Tongue (tissue), 2 donors: ENCODE results near the gene PDK4. TPM values are rescaled to one million over a fixed set of nuclear protein-coding genes. Genes with fewer than 3 reads are reported as not detected.

Experiments
- DNase-seq: peaks from one replicate; pipeline ENCODE4 v3.0.0-alpha.2; 2015
- total RNA-seq: library from RNA; depleted of rRNA; stranded (reverse); fragments of >200 nt; gene quantifications from one replicate; pipeline ENCODE4 v1.2.3, GENCODE V29; 2014

Gene PDK4
- 48.6 TPM for total RNA-seq

DNA sequence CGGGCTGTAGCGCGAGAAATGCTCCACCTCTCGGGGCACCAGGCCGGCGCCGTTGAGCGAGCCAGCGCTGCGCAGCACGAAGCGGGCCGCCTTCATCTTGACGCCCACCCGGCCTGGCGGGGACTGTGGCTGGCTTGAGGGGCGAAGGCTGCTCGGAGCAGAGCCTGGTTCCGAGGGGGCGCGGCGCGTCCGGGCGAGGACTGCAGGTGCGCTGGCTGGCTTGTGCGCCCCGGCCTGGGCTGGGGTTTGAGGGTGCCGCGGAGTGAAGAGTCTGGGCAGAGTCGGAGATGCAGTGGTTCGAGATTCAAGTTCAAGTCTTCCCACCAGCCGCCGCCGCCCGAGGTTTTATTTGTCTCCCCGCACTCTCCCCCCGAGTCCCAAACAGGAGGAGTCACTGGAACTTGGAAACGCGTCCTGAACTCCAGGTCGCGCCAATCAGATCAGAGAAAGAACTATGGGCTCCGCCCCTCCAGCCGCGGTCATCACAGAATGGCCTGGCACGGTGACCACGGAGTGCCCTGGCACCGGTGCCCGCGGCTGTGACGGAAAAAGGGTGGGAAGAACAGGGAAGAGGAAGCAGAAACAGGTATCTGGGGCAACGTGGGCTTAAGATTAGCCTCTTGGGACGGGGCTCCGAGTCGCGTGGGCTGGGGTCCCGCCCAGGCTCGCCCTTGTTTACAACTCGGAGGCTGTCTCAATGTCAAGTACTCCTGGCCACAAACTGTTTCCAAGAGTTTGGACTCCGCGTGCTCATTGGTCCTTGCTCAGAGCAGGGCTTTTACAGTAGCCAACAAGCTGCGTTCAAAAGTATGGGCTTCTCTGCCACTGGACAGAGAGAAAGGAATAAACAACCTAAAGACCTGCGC is at the start of gene PDK4:
Gene PDK4, minus strand, starts transcription at position 319 of the 866 bp plus-strand sequence. Its CDS starts 223 bp downstream, at position 96.
- peak; percentile 90 for DNase-seq

DNA sequence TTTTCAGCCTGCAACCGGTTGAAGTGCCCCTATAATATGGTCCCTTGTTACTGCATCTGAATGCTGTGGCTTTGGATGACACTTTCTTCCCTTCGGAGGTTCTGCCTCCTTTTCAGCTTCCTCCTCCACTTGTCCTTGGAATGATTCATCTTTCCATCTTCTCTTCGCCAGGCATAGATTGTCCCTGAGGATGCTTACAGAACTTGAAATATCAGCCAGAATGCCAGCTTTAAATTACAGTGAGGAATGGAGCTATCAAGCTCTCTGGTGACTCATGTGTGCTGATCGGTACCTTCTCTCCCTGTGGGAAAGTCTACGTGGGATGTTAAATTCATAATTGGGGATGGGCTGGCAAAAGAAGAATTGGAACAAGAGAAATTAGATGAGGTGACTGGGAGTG is 45.9 kb upstream of the PDK4 start:
- DNase-seq = no peak

DNA sequence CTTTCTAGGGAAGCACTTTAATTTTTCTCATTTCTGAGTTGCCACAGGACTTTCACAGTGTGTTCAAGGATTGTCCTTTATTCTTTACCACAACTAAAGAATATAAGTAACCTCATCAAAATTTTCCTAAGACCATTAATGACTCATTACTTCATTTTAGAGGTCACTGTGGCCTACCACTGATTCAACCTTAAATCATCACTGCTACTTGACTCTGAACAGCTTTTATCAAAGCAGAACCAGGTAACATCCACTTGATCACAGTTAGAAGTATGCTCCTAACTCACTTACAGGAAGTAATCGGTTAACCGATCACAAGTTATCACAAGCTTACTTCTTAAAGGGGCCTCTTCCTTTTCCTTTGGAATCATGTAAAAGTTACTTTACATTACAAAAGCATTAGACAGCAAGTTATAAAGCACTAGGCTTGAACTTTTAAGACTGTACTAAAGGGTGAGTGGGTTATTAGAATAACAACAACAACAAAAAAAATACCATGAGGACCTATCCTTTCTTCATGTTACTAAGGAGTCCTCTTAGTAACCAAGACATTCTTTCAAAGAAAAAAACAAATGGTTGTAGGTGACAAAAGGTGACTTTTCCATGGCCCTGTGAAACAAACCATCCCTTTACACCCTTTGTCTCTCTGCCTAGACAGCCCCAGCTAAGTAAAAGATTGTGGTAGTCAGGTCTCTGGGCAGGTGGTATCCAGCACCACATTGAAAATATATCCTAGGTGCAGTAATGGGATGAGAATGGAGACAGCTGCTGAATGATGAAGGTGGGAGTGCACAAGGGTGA is 40.0 kb upstream of the PDK4 start:
- no peak for DNase-seq

- no peak for DNase-seq
Measured at GRCh38 chr7:95632609-95633008, 36.3 kb upstream of the PDK4 start.

GRCh38 chr7:95631527-95631926 is 35.2 kb upstream of the PDK4 start:
- DNase-seq = no peak

DNA sequence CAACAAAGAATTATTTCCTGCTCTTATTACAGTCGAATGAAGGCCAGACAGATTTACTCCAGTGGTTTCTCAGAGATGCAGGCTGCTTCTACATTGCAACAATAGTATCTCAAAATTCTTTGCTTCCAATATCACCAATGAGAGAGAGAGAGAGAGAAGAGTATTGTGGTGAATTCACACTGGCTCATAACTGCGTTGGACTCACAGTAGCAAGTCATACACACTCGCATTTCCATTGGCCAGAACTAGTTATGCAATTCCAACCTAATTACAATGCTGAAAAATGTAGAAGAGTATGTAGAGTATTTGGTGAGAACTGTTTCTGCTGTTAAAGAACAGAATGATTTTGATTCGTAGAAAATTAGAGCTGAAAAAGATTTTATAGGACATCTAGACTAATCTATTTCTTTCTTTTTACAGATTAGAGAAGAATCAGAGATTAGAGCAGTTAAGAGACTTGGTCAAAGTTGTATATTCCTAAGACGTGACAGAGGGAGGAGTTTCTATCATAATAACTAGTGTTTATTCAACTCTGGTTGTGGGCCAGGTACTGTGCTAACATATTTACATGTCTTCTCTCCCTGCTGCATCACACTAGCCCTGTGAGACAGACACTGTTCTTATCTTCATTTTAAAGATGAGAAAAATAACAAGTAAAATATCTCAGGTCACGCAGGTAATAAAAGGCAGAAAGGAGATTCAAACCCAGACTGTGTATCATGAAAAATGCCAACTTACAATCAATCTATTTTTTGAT is 34.6 kb upstream of the PDK4 start:
- DNase-seq = no peak

GRCh38 chr7:95628831-95629439 is 32.6 kb upstream of the PDK4 start:
- peak; percentile 8 for DNase-seq

GRCh38 chr7:95623788-95624187 is 27.5 kb upstream of the PDK4 start:
- DNase-seq = no peak

- DNase-seq = no peak
Measured at GRCh38 chr7:95622859-95623258, 26.5 kb upstream of the PDK4 start.

DNA sequence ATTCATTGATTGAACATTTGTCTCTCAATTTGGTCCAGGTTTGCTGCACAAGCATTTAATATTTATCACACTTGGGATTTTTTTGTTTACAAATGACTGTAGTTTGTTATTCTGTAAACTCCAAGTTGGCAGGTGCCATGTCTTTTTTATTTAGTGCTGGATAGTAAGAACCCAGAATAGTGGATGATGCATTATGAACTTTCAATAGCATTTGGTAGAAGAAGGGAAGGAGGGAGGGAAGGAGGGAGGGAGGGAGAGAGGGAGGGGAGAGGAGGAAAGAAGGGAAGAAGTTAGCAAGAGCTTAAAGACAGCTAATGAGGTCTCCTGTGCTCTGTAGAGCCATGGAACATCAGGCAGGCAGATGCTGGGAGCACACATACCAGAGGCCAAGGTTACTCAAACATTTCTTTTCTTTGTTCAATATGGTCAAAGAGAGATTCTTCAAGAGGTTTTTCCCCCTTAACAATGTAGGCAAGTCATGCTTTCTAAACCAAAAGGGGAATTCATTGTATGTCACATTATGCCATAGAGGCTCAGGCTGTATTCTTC is 25.8 kb upstream of the PDK4 start:
- no peak for DNase-seq

DNA sequence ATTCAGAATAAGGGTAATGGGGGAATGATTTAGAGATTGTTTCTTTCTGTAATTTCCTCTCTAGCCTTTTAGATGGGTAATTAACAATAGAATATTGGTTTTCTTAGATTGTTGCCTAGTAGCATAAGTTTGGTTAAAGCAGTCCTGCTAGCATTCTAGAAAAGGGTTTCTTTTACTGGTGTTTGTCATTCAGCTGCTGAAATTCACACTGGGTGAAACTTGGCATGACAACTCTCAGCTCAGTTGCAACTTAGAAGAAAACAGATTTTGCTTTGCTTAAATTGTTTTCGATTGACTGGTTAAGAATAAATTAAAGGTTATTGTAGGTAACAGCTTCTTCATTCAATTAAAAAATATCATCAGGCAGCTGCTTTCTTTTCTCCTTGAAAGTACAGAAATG is 25.1 kb upstream of the PDK4 start:
- no peak for DNase-seq

DNA sequence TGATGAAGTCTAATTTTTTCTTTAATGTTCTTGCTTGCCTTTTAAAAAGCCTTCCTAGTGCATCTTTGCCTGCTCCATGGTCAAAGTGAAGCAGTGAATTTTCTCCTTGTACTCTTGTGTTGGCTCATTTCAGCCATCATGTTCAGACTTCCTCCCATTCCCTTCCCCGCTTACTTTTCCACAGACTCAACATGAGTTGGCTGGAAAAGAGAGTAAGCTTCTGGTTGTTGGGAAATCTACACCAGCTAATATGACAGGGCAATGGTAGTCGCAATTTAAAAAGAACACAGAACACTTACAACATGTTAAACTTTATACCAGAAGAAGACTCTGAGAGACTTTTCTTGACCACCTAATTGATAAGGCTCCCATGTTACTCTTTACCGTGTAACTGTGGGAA is 24.3 kb upstream of the PDK4 start:
- DNase-seq = no peak

GRCh38 chr7:95619921-95620320 is 23.6 kb upstream of the PDK4 start:
- DNase-seq = no peak

DNA sequence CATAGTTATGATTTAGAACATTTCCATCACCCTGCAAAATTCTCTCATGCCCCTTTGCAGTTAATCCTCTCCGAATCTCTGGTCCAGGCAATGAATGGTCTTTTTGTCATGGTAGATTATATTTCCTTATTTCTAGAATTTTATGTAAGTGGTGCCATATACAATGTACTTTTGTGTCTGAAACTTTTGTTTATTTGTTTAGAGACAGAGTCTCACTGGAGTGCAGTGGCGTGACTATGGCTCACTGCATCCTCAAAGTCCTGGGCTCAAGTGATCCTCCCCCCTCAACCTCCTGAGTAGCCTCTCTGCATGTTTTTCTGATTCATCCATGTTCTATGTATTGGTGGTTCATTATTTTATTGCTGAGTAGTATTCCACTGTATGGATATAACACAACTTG is 23.2 kb upstream of the PDK4 start:
- no peak for DNase-seq

- no peak for DNase-seq
Measured at GRCh38 chr7:95614442-95614940, 18.2 kb upstream of the PDK4 start.

- no peak for DNase-seq
Measured at GRCh38 chr7:95611224-95611623, 14.9 kb upstream of the PDK4 start.

DNA sequence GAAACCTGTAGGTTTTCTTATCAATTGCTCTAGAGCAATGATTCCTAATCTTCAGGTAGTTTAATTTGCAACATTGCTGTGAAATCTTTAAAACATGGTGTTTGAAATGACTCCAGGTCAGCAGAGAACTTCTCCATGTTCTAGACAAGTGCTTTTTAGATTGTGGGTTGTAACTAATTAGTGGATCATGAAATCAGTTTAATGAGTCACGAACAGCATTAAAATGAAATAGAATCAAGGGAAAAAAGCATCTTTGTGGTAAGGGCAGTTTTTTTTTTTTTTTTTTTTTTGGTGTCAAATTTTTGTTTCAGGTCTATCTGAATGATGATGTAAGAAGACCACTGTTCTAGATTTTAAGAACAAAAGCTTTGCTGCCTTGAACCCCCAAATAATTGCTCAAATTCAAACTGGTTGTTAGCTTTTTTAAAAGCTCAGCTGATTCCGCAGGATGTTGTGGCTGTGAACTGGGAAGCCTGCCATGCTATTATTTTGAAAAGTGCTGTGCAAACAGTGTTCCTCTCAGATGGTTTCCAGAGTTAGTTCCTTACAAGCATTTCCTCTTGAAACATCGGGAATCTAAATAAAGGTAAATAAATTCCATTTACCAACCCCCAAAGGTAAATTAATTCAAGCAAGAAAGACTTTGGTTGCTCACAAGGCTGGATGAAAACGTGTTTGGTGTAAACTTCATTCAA is 13.1 kb upstream of the PDK4 start:
- DNase-seq = peak; percentile 77

- peak; percentile 96 for DNase-seq
Measured at GRCh38 chr7:95608359-95609173, 12.2 kb upstream of the PDK4 start.

- peak; percentile 25 for DNase-seq
Measured at GRCh38 chr7:95607561-95607960, 11.2 kb upstream of the PDK4 start.

DNA sequence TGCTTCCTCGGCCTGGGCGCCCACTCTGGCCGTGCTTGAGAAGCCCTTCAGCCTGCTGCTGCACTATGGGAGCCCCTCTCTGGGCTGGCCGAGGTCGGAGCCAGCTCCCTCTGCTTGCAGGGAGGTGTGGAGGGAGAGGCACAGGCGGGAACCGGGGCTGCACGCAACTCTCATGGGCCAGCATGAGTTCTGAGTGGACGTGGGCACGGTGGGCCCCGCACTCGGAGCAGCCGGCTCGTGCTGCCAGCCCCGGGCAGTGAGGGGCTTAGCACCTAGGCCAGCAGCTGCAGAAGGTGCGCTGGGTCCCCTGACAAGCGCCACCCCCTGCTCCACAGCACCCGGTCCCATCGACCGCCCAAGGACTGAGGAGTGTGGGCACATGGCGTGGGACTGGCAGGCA is 9.0 kb upstream of the PDK4 start:
- no peak for DNase-seq
